ENCODE measurements around the gene TIAM2.

The TIAM2 gene

GRCh38 chr6:155163601-155164000, 168.5 kb downstream of the TIAM2 start:
- no peaks in the 10 kb centered on the region for H3K9me3 ChIP-seq (ENCODE audit: low read depth, low read length)
- H3K4me3 ChIP-seq, result no peak overlapping the region
- DNase-seq (ENCODE audit: low read depth, low spot score), result no peak
- TF ChIP-seq EZH2 (IDR thresholded peaks at IDR 0.05), result no peak
- TF ChIP-seq POLR2AphosphoS5 (IDR thresholded peaks at IDR 0.05; ENCODE audit: borderline replicate concordance, low read depth, low read length), result no peak
- TF ChIP-seq FOXP2 (optimal IDR thresholded peaks at IDR 0.05; ENCODE audit: control extremely low read depth, extremely low read length, insufficient read depth), result no peak
- no peaks in the 10 kb centered on the region for H3K36me3 ChIP-seq (ENCODE audit: insufficient read depth, low read length)
- no peak overlapping the region for H3K9ac ChIP-seq (ENCODE audit: insufficient read length)
- no peak overlapping the region for H3K27ac ChIP-seq

- no peak for DNase-seq (ENCODE audit: low read depth, low spot score)
- no peaks in the 10 kb centered on the region for H3K9me3 ChIP-seq (ENCODE audit: low read depth, low read length)
- no peak overlapping the region for H3K4me3 ChIP-seq
- no peak overlapping the region for H3K27ac ChIP-seq
- no peaks in the 10 kb centered on the region for H3K36me3 ChIP-seq (ENCODE audit: insufficient read depth, low read length)
- no peak overlapping the region for H3K9ac ChIP-seq (ENCODE audit: insufficient read length)
- TF ChIP-seq EZH2 (IDR thresholded peaks at IDR 0.05) (no peak), POLR2AphosphoS5 (IDR thresholded peaks at IDR 0.05; ENCODE audit: borderline replicate concordance, low read depth, low read length) (no peak), FOXP2 (optimal IDR thresholded peaks at IDR 0.05; ENCODE audit: control extremely low read depth, extremely low read length, insufficient read depth) (no peak)
Measured at GRCh38 chr6:155165029-155165710, 170.1 kb downstream of the TIAM2 start.

GRCh38 chr6:155170519-155170918, 175.4 kb downstream of the TIAM2 start:
- H3K27ac ChIP-seq, result no peak overlapping the region
- TF ChIP-seq FOXP2 (optimal IDR thresholded peaks at IDR 0.05; ENCODE audit: control extremely low read depth, extremely low read length, insufficient read depth) (no peak), POLR2AphosphoS5 (IDR thresholded peaks at IDR 0.05; ENCODE audit: borderline replicate concordance, low read depth, low read length) (no peak), EZH2 (IDR thresholded peaks at IDR 0.05) (no peak)
- DNase-seq (ENCODE audit: low read depth, low spot score), result no peak
- H3K9me3 ChIP-seq (ENCODE audit: low read depth, low read length), result no peaks in the 10 kb centered on the region
- no peak overlapping the region for H3K9ac ChIP-seq (ENCODE audit: insufficient read length)
- H3K4me3 ChIP-seq, result no peak overlapping the region
- no peaks in the 10 kb centered on the region for H3K36me3 ChIP-seq (ENCODE audit: insufficient read depth, low read length)

- Histone ChIP-seq H3K36me3 (ENCODE audit: insufficient read depth, low read length) (no peaks in the 10 kb centered on the region), H3K27ac (peak overlapping the region; percentile 59; the same call in 1 of the 2 replicates), H3K9ac (ENCODE audit: insufficient read length) (no peak overlapping the region), H3K9me3 (ENCODE audit: low read depth, low read length) (no peaks in the 10 kb centered on the region), H3K4me3 (peak overlapping the region; percentile 55)
- TF ChIP-seq EZH2 (IDR thresholded peaks at IDR 0.05) (no peak), FOXP2 (optimal IDR thresholded peaks at IDR 0.05; ENCODE audit: control extremely low read depth, extremely low read length, insufficient read depth) (no peak)
- no peak for DNase-seq (ENCODE audit: low read depth, low spot score)
Measured at GRCh38 chr6:155171109-155171746, 176.1 kb downstream of the TIAM2 start.

GRCh38 chr6:155171747-155172449, 176.8 kb downstream of the TIAM2 start:
- Histone ChIP-seq H3K9ac (ENCODE audit: insufficient read length) (no peak overlapping the region), H3K9me3 (ENCODE audit: low read depth, low read length) (no peaks in the 10 kb centered on the region), H3K27ac (peak overlapping the region; percentile 59; the same call in 1 of the 2 replicates), H3K36me3 (ENCODE audit: insufficient read depth, low read length) (no peaks in the 10 kb centered on the region), H3K4me3 (peak overlapping the region; percentile 55)
- DNase-seq (ENCODE audit: low read depth, low spot score), result no peak
- TF ChIP-seq FOXP2 (optimal IDR thresholded peaks at IDR 0.05; ENCODE audit: control extremely low read depth, extremely low read length, insufficient read depth) (no peak), EZH2 (IDR thresholded peaks at IDR 0.05) (no peak), POLR2AphosphoS5 (IDR thresholded peaks at IDR 0.05; ENCODE audit: borderline replicate concordance, low read depth, low read length) (no peak)

GRCh38 chr6:155173488-155173887, 178.4 kb downstream of the TIAM2 start:
- DNase-seq (ENCODE audit: low read depth, low spot score), result no peak
- H3K36me3 ChIP-seq (ENCODE audit: insufficient read depth, low read length), result no peaks in the 10 kb centered on the region
- TF ChIP-seq POLR2AphosphoS5 (IDR thresholded peaks at IDR 0.05; ENCODE audit: borderline replicate concordance, low read depth, low read length), result no peak
- TF ChIP-seq FOXP2 (optimal IDR thresholded peaks at IDR 0.05; ENCODE audit: control extremely low read depth, extremely low read length, insufficient read depth), result no peak
- TF ChIP-seq EZH2 (IDR thresholded peaks at IDR 0.05), result no peak
- no peak overlapping the region for H3K27ac ChIP-seq
- no peak overlapping the region for H3K4me3 ChIP-seq
- H3K9me3 ChIP-seq (ENCODE audit: low read depth, low read length), result no peaks in the 10 kb centered on the region
- H3K9ac ChIP-seq (ENCODE audit: insufficient read length), result no peak overlapping the region

- Histone ChIP-seq H3K9ac (ENCODE audit: insufficient read length) (no peak overlapping the region), H3K27ac (no peak overlapping the region), H3K4me3 (no peak overlapping the region), H3K9me3 (ENCODE audit: low read depth, low read length) (no peaks in the 10 kb centered on the region), H3K36me3 (ENCODE audit: insufficient read depth, low read length) (no peaks in the 10 kb centered on the region)
- peak; percentile 67 for DNase-seq (ENCODE audit: low read depth, low spot score)
- TF ChIP-seq POLR2AphosphoS5 (IDR thresholded peaks at IDR 0.05; ENCODE audit: borderline replicate concordance, low read depth, low read length) (no peak), EZH2 (IDR thresholded peaks at IDR 0.05) (no peak), FOXP2 (optimal IDR thresholded peaks at IDR 0.05; ENCODE audit: control extremely low read depth, extremely low read length, insufficient read depth) (no peak)
Measured at GRCh38 chr6:155174576-155175211, 179.6 kb downstream of the TIAM2 start.
